GM18519 (cell line): ENCODE measurements around the gene NFKB1.
"Not testable (repeated sequence)": the region's sequence is repeated elsewhere in the genome, so short reads cannot be mapped to it uniquely, and the experiment has no call there.

Source experiments
- ATAC-seq: cut with Tn5 transposase; IDR thresholded peaks from one replicate; pipeline ENCODE4 v1.9.1; 2021; ENCODE audit warnings: mild to moderate bottlenecking, moderate library complexity; ENCODE audit not compliant: unreplicated experiment, low FRiP score

The NFKB1 gene

DNA sequence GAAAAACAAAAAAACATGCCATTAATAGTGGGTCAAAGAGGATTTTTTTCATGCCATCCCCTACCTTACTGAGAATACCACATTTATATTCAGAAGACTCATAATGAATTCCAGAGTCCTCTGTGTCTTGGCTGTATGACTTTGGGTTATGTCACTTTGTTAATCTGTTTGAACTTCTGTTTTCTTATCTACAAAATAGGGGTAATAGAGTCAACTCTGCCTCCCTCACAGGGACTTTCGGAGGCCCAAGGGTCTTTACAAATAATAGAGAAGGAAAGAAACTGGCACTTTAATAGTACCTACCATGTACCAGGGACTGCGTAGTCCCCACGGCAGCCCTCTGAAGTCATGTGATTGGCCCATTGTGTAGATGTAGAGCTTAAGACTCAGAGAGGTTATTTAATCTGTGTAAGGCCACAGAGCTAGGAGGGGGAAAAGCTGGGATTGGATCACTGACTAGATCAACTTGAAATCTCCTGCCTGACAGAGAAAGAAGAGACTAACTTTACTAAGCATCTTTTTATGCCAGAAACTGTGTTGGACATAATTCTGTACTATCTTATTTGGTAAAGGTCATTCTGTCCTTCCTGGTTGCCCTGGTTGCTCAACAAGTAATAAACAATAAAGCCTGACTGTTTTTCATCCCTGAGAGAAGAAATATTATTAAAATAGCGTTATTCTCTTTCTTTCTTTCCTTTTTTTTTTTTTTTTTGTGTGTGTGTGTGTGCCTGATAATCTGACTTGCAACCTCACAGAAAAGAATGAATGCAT is 59.6 kb downstream of the NFKB1 start:
- ATAC-seq, result no peak

GRCh38 chr4:102563000-102563399 is 61.8 kb downstream of the NFKB1 start:
- ATAC-seq, result no peak

GRCh38 chr4:102564399-102565059 is 63.4 kb downstream of the NFKB1 start:
- peak; percentile 83 for ATAC-seq

- ATAC-seq, result no peak
These were observed 64.5 kb downstream of the NFKB1 start for GRCh38 chr4:102565696-102566095.

GRCh38 chr4:102566426-102566825 is 65.3 kb downstream of the NFKB1 start:
- ATAC-seq, result no peak

DNA sequence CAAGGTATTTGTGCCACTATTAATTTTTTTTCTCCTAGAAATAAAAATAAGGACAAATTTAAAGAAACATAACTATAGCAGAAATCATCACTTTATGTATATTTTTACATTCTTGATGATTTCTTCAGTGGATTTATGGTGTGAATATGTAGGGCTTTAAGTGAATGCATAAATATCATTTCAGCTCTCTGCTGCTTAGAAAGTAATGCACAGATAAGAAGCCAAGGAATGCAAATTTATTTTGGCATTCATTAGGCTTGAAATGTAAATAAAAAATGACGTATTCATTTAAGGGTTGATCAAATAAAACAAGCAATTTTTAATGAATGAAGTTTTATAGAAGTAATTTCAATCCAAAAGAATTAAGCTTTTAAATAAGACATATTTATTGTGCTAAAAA is 66.3 kb downstream of the NFKB1 start:
- ATAC-seq, result no peak

- no peak for ATAC-seq
These were observed 68.0 kb downstream of the NFKB1 start for GRCh38 chr4:102569200-102569599.

- not testable (repeated sequence) for ATAC-seq
These were observed 69.1 kb downstream of the NFKB1 start for GRCh38 chr4:102570211-102570610.

GRCh38 chr4:102572452-102572851 is 71.3 kb downstream of the NFKB1 start:
- no peak for ATAC-seq

DNA sequence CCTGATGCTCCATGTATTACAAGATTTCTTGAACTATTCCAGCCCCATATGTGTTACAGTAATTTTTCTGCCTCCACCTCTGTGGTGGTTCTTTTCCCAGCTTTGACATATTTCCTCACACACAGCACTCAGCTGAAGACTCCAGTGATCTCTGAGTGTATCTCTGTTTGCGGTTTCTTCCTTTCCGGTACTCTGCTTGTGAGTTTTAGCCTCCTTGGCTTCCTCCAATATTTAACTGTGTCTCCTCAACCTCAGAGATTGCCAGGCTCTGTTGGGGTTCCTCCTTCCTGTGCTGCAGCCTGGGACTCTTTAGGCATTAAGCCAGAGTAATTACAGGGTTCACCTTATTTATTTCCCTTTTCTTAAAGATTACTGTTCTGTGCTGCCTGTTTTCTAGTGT is 73.2 kb downstream of the NFKB1 start:
- ATAC-seq, result no peak

- no peak for ATAC-seq
These were observed 74.4 kb downstream of the NFKB1 start for GRCh38 chr4:102575369-102576129.

GRCh38 chr4:102578270-102578669 is 77.1 kb downstream of the NFKB1 start:
- no peak for ATAC-seq

DNA sequence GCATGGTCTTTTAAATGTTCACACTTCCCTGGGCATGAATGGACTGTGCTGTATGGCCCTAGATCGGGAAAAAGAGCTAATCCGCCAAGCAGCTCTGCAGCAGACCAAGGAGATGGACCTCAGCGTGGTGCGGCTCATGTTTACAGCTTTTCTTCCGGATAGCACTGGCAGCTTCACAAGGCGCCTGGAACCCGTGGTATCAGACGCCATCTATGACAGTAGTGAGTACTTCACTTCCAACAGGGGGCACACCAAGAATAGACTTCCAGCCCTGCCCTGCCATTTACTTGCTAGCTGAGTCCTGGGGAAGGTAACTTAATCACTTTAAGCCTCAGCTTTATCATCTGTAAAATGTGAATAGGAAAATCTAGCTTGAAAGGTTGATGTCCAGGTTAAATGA is 77.7 kb downstream of the NFKB1 start:
- ATAC-seq, result no peak

- ATAC-seq, result no peak
These were observed 78.8 kb downstream of the NFKB1 start for GRCh38 chr4:102579794-102580462.

- ATAC-seq, result no peak
These were observed 79.3 kb downstream of the NFKB1 start for GRCh38 chr4:102580463-102580842.

DNA sequence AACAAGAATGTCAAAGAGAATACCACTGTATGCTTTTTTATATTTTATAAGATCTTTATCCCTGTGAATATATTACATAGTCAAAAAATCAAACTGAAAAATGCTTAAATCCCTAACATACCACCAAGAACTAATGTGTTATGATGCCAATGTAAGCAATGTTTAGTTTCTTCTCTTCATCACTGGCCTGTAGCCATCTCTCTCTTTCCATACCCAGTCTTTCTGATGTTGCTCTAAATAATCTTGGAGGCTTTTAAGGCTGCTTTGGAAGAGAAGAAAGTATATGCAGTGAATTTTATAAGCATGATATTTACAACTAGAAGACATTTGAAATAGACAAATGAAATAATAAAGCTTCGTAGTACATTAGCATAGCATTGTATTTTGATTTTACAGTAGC is 82.9 kb downstream of the NFKB1 start:
- no peak for ATAC-seq

- ATAC-seq, result no peak
These were observed 84.2 kb downstream of the NFKB1 start for GRCh38 chr4:102585329-102585728.

GRCh38 chr4:102586002-102586643 is 85.0 kb downstream of the NFKB1 start:
- ATAC-seq, result no peak

- ATAC-seq, result no peak
These were observed 85.5 kb downstream of the NFKB1 start for GRCh38 chr4:102586644-102587021.

GRCh38 chr4:102589743-102590142 is 88.6 kb downstream of the NFKB1 start:
- no peak for ATAC-seq
